ENCODE measurements around the gene LRRC1. TPM values are rescaled to one million over a fixed set of nuclear protein-coding genes. Genes with fewer than 3 reads are reported as not detected.

LRRC1 gene
- total and polyA plus RNA-seq, 2 experiments from 2014 or later, result 11.3 to 16.6 TPM

DNA sequence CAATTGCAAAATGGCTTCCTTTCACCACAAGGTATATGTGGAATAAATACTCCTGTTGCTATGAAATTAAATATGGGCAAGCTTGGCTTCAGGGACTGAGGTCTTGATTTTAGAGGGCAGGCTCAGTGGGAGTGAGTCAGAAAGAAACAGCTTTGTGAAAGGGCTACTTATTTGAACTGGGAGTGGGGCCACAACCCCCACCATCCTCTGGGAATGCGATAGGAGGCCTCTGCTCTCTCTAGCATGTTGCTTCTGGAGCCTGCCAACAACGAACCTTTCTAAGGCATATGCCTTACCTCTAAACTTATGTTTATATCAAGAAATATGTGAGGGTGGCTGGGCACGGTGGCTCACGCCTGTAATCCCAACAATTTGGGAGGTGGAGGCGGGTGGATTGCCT lies 149.7 kb downstream of the LRRC1 start:
- Mint-ChIP-seq H3K36me3 (ENCODE audit: low read depth) (no peaks in the 10 kb centered on the region; the same call in 2 of the 3 replicates), H3K4me3 (no peak overlapping the region), H3K27ac (no peak overlapping the region), H3K9me3 (peaks cover 11% of the 10 kb centered on the region; the same call in 2 of the 3 replicates), H3K27me3 (ENCODE audit: insufficient read depth, low read depth, poor library complexity) (no peaks in the 10 kb centered on the region), H3K4me1 (no peaks in the 10 kb centered on the region)
- Histone ChIP-seq H3K9me2 (ENCODE audit: insufficient read depth) (no peaks in the 10 kb centered on the region), H2AFZ (peak overlapping the region; percentile 84; the same call in 1 of the 2 replicates), H3K79me2 (replicated peaks; ENCODE audit: insufficient read depth) (no peaks in the 10 kb centered on the region), H3K4me2 (no peak overlapping the region), H3F3A (replicated peaks; ENCODE audit: low read depth) (no peaks in the 10 kb centered on the region), H3K36me3 (ENCODE audit: insufficient read depth) (no peaks in the 10 kb centered on the region), H3K4me3 (no peak overlapping the region), H4K20me1 (replicated peaks; ENCODE audit: insufficient read depth) (no peaks in the 10 kb centered on the region), H3K27me3 (ENCODE audit: insufficient read depth) (no peaks in the 10 kb centered on the region), H3K4me1 (ENCODE audit: insufficient read depth) (no peaks in the 10 kb centered on the region), H3K27ac (ENCODE audit: low read depth) (no peak overlapping the region)
- TF ChIP-seq STAT1 (IDR thresholded peaks at IDR 0.05; ENCODE audit: unreplicated experiment), result no peak
- no peak for TF ChIP-seq EZH2phosphoT487 (IDR thresholded peaks at IDR 0.05; ENCODE audit: unreplicated experiment)
- TF ChIP-seq ZNF462 (CRISPR knock-in tag; IDR thresholded peaks at IDR 0.05), result no peak
- TF ChIP-seq REST (IDR thresholded peaks at IDR 0.05; ENCODE audit: unreplicated experiment), result no peak
- no peak for TF ChIP-seq JUNB (IDR thresholded peaks at IDR 0.05; ENCODE audit: unreplicated experiment)
- no peak for TF ChIP-seq ZNF331 (CRISPR knock-in tag; IDR thresholded peaks at IDR 0.05; ENCODE audit: low read depth)
- no peak for TF ChIP-seq CTCF (conservative IDR thresholded peaks at IDR 0.05; ENCODE audit: low read depth in 2 of 2)
- DNase-seq (ENCODE audit: low spot score) (no peak), ATAC-seq (no peak)
